ENCODE measurements around the gene NTPCR. TPM values are rescaled to one million over a fixed set of nuclear protein-coding genes. Genes with fewer than 3 reads are reported as not detected.

NTPCR gene
- polyA plus RNA-seq, 1 donor (not counting 4 experiments of a cell fraction or from before 2014, with no cell fraction given), result 40.0 TPM

DNA sequence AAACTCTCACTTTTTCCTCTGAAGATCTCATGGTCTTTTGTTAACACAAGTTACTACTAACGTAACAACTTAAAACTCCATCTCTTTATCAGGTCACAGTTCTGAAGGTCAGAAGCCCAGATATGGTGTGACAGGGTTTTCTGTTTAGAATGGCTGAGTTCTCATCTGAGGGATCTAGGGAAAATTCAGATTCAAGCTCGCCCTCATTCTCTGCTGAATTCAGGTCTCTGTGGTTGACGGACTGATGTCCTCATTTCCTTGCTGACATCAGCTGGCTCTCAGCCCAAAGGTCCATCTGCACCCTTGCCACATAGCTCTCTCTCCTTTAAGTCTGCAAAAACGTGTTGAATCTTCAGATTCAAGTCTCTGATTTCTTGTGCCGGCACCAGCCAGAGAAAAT lies 6.1 kb upstream of the NTPCR start:
- H3K9me1 ChIP-seq (ENCODE audit: control insufficient read depth, extremely low read depth, insufficient read depth, low read length), result no peaks in the 10 kb centered on the region
- H3K4me1 ChIP-seq (ENCODE audit: control insufficient read depth, extremely low read depth, insufficient read depth, low read length), result peaks cover under 1% of the 10 kb centered on the region
- no peaks in the 10 kb centered on the region for H3K9me3 ChIP-seq (ENCODE audit: control insufficient read depth, low read depth, low read length)
- H2AFZ ChIP-seq (ENCODE audit: control insufficient read depth, low read length), result no peak overlapping the region
- no peaks in the 10 kb centered on the region for H4K20me1 ChIP-seq (ENCODE audit: control insufficient read depth, extremely low read depth, insufficient read depth, low read length)
- no peak overlapping the region for H3K4me2 ChIP-seq (ENCODE audit: control insufficient read depth, extremely low read depth, insufficient read depth, low read depth, low read length)
- H3K36me3 ChIP-seq (ENCODE audit: control insufficient read depth in 2 of 2, extremely low read depth in 1 of 2, insufficient read depth in 2 of 2, low read length in 2 of 2), result no peaks in the 10 kb centered on the region
- H3K4me3 ChIP-seq (ENCODE audit: control insufficient read depth in 2 of 3, extremely low read depth in 1 of 3, insufficient read depth in 2 of 3, low read depth in 1 of 3, low read length in 3 of 3), result no peak overlapping the region
- TF ChIP-seq, protein P1, sequence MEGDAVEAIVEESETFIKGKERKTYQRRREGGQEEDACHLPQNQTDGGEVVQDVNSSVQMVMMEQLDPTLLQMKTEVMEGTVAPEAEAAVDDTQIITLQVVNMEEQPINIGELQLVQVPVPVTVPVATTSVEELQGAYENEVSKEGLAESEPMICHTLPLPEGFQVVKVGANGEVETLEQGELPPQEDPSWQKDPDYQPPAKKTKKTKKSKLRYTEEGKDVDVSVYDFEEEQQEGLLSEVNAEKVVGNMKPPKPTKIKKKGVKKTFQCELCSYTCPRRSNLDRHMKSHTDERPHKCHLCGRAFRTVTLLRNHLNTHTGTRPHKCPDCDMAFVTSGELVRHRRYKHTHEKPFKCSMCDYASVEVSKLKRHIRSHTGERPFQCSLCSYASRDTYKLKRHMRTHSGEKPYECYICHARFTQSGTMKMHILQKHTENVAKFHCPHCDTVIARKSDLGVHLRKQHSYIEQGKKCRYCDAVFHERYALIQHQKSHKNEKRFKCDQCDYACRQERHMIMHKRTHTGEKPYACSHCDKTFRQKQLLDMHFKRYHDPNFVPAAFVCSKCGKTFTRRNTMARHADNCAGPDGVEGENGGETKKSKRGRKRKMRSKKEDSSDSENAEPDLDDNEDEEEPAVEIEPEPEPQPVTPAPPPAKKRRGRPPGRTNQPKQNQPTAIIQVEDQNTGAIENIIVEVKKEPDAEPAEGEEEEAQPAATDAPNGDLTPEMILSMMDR (optimal IDR thresholded peaks at IDR 0.05 in 1 of 3, IDR thresholded peaks at IDR 0.05 in 1 of 3, conservative IDR thresholded peaks at IDR 0.05 in 1 of 3; ENCODE audit: extremely low read depth in 1 of 3, insufficient read depth in 2 of 3, low read length in 3 of 3), result no peak
- no peak for TF ChIP-seq EZH2 (IDR thresholded peaks at IDR 0.05; ENCODE audit: low read length)
- H3K27ac ChIP-seq (ENCODE audit: control insufficient read depth, insufficient read depth, low read length), result no peak overlapping the region
- H3K27me3 ChIP-seq (ENCODE audit: control insufficient read depth, extremely low read depth, insufficient read depth, low read length), result no peaks in the 10 kb centered on the region
- no peaks in the 10 kb centered on the region for H3K79me2 ChIP-seq (ENCODE audit: control insufficient read depth, insufficient read depth, low read length)
- FAIRE-seq (no peak), DNase-seq (ENCODE audit: low read depth, low spot score) (no peak)
- dilution Hi-C loops (cut with MboI; ENCODE audit: extremely low pct_ligation_motif_present, low sequenced_read_pairs), result no loop called here
- H3K9ac ChIP-seq (ENCODE audit: control insufficient read depth, extremely low read depth, insufficient read depth, low read length), result no peak overlapping the region

DNA sequence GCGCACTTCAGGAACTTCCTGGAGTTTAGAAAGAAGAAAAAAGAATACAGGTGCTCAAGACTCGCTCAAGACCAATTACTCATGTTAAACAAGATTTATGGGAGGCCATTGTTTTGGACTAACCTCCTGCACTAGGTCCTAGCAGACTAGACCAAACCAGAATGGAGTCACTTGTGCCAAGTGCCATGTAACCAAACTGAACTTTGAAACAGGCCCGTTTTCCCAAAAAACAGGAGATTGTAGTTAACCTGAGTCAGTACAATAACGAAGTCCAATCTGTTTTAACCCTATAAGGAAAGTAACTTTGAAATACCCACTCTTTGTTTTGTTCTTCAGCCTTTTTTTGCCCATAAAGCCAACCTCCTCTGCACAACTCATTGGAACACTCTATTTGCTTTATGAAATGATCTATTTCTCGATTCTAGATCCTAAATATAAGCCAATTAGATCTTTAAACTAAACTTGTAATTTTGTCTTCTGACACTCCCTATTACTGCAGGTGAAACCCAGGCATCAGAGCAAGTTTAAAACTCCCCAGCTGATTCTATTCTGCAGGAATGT lies 695 bp upstream of the NTPCR start:
- dilution Hi-C loops (cut with MboI; ENCODE audit: extremely low pct_ligation_motif_present, low sequenced_read_pairs), result no loop called here
- Histone ChIP-seq H3K9ac (ENCODE audit: control insufficient read depth, extremely low read depth, insufficient read depth, low read length) (peak overlapping the region; percentile 76), H3K9me1 (ENCODE audit: control insufficient read depth, extremely low read depth, insufficient read depth, low read length) (no peaks in the 10 kb centered on the region), H3K9me3 (ENCODE audit: control insufficient read depth, low read depth, low read length) (no peaks in the 10 kb centered on the region), H3K27me3 (ENCODE audit: control insufficient read depth, extremely low read depth, insufficient read depth, low read length) (no peaks in the 10 kb centered on the region), H3K36me3 (ENCODE audit: control insufficient read depth in 2 of 2, extremely low read depth in 1 of 2, insufficient read depth in 2 of 2, low read length in 2 of 2) (no peaks in the 10 kb centered on the region), H2AFZ (ENCODE audit: control insufficient read depth, low read length) (peak overlapping the region; percentile 99), H3K4me1 (ENCODE audit: control insufficient read depth, extremely low read depth, insufficient read depth, low read length) (peaks cover 23% of the 10 kb centered on the region), H4K20me1 (ENCODE audit: control insufficient read depth, extremely low read depth, insufficient read depth, low read length) (no peaks in the 10 kb centered on the region), H3K4me2 (ENCODE audit: control insufficient read depth, extremely low read depth, insufficient read depth, low read depth, low read length) (peak overlapping the region; percentile 86), H3K79me2 (ENCODE audit: control insufficient read depth, insufficient read depth, low read length) (peaks cover 16% of the 10 kb centered on the region), H3K27ac (ENCODE audit: control insufficient read depth, insufficient read depth, low read length) (peak overlapping the region; percentile 78), H3K4me3 (ENCODE audit: control insufficient read depth in 2 of 3, extremely low read depth in 1 of 3, insufficient read depth in 2 of 3, low read depth in 1 of 3, low read length in 3 of 3) (peak overlapping the region; percentile 84 to 92 (median 91))
- no peak for TF ChIP-seq EZH2 (IDR thresholded peaks at IDR 0.05; ENCODE audit: low read length)
- TF ChIP-seq, protein P1 (optimal IDR thresholded peaks at IDR 0.05 in 1 of 3, IDR thresholded peaks at IDR 0.05 in 1 of 3, conservative IDR thresholded peaks at IDR 0.05 in 1 of 3; ENCODE audit: extremely low read depth in 1 of 3, insufficient read depth in 2 of 3, low read length in 3 of 3), result no peak
- DNase-seq (ENCODE audit: low read depth, low spot score) (no peak), FAIRE-seq (peak; percentile 5)
